A549 (cell line): ENCODE data around the gene KLHL41.

ENCODE experiments used
- MYC ChIP-seq: IDR thresholded peaks from 2 replicates; pipeline ENCODE4 v1.6.1; 2012; ENCODE audit warnings: mild to moderate bottlenecking, inconsistent platforms, low read length, improper control_type of control experiment, borderline replicate concordance
- POLR2A ChIP-seq: IDR thresholded peaks from 2 replicates; pipeline ENCODE4 v1.6.1; 2012; ENCODE audit warnings: mild to moderate bottlenecking, low read length
- TF ChIP-seq, protein P1 (sequence below): fragments of >200 bp; sonication (Bioruptor Twin); formaldehyde crosslinking; IDR thresholded peaks from 3 replicates; pipeline ENCODE4 v1.5.1; 2016

DNA sequence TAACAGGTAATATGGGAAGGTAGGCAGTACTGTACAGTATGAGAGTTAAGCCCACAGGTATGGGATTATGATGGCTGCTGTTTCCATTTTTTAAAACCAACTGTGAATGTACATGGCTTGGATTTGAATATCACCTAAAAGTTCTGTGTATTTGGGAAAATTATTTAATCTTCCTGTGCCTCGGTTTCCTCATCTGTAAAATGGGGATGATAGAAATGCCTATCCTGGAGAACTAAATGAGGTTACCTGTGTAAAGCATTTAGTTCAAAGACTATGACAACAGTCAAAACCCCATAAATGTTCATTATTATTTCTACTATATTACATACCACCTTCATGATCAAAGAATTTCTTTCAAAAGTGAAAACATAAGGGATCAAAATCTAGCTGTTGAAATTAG is 3.6 kb downstream of the KLHL41 start:
- TF ChIP-seq, protein P1, sequence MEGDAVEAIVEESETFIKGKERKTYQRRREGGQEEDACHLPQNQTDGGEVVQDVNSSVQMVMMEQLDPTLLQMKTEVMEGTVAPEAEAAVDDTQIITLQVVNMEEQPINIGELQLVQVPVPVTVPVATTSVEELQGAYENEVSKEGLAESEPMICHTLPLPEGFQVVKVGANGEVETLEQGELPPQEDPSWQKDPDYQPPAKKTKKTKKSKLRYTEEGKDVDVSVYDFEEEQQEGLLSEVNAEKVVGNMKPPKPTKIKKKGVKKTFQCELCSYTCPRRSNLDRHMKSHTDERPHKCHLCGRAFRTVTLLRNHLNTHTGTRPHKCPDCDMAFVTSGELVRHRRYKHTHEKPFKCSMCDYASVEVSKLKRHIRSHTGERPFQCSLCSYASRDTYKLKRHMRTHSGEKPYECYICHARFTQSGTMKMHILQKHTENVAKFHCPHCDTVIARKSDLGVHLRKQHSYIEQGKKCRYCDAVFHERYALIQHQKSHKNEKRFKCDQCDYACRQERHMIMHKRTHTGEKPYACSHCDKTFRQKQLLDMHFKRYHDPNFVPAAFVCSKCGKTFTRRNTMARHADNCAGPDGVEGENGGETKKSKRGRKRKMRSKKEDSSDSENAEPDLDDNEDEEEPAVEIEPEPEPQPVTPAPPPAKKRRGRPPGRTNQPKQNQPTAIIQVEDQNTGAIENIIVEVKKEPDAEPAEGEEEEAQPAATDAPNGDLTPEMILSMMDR: no peak
- TF ChIP-seq POLR2A (no peak), MYC (no peak)
